Sigmoid colon (tissue), 7 donors: ENCODE measurements around the gene OR51A7. TPM values are rescaled to one million over a fixed set of nuclear protein-coding genes. Genes with fewer than 3 reads are reported as not detected.
"Not testable (repeated sequence)": the region's sequence is repeated elsewhere in the genome, so short reads cannot be mapped to it uniquely, and the experiment has no call there.

Experiments used
- DNase-seq: peaks from one replicate; pipeline ENCODE4 v3.0.0-alpha.2; 2019
- H3K27ac ChIP-seq, 4 donors: fragments of 200-600 bp; sonication (generic); one replicate each; pipeline ENCODE4 v1.5.1; 2016 to 2019; ENCODE audit warnings: mild to moderate bottlenecking in 1 of 4
- H3K27me3 ChIP-seq, 3 donors: fragments of 200-600 bp; sonication (generic); one replicate each; pipeline ENCODE4 v1.5.1; 2019; ENCODE audit warnings: mild to moderate bottlenecking in 1 of 3
- H3K36me3 ChIP-seq, 4 donors: fragments of 200-600 bp; sonication (generic); one replicate each; pipeline ENCODE4 v1.5.1; 2016 to 2019
- H3K4me1 ChIP-seq, 4 donors: fragments of 200-600 bp; sonication (generic); one replicate each; pipeline ENCODE4 v1.5.1; 2017 to 2019
- H3K4me3 ChIP-seq, 4 donors: fragments of 200-600 bp; sonication (generic); one replicate each; pipeline ENCODE4 v1.5.1; 2017 to 2019; ENCODE audit warnings: mild to moderate bottlenecking in 2 of 4, moderate library complexity in 1 of 4
- H3K9me3 ChIP-seq, 4 donors: fragments of 200-600 bp in 3 of 4; sonication (generic) in 3 of 4; one replicate each; pipeline versions ENCODE4 v1.5.1 to v1.6.1; 2013 to 2019
- CTCF ChIP-seq, 4 experiments: fragments of 450-650 bp in 3 of 4; fragments of 200-600 bp in 1 of 4; IDR thresholded peaks; one replicate each; pipeline ENCODE4 v1.5.1; 2016 to 2019; ENCODE audit warnings: antibody characterized with exemption in 4 of 4, mild to moderate bottlenecking in 3 of 4, moderate library complexity in 2 of 4
- EP300 ChIP-seq, 4 donors: sonication (generic); formaldehyde crosslinking; IDR thresholded peaks; one replicate each; pipeline ENCODE4 v1.6.1; 2017; ENCODE audit warnings: antibody characterized with exemption in 4 of 4
- POLR2A ChIP-seq, 2 donors: fragments of 450-650 bp; IDR thresholded peaks; one replicate each; pipeline ENCODE4 v1.6.1; 2016; ENCODE audit warnings: antibody characterized with exemption in 2 of 2, mild to moderate bottlenecking in 2 of 2, moderate library complexity in 2 of 2
- POLR2AphosphoS5 ChIP-seq, 4 donors: sonication (generic); formaldehyde crosslinking; IDR thresholded peaks; one replicate each; pipeline ENCODE4 v1.6.1; 2017; ENCODE audit warnings: antibody characterized with exemption in 4 of 4
- WGBS, 2 donors: extraction: QIAGEN DNeasy Blood & Tissue Kit; methylation state at CpG; one replicate each; pipeline ENCODE4 v1.1.7; 2013; 5-methylcytosine and 5-hydroxymethylcytosine counted together
- intact Hi-C: fragments of 100-400 bp; cut with DNase I; formaldehyde crosslinking; loops from one replicate; pipeline ENCODE4 v1.15.1; 2023
- polyA plus RNA-seq, 3 donors: library from polyadenylated mRNA; stranded (reverse); fragments of 200-250 nt; gene quantifications; one replicate each; pipeline ENCODE4 v1.2.3, GENCODE V29; 2013
- total RNA-seq, 4 donors: library from RNA; depleted of rRNA; stranded (reverse); fragments of >200 nt; gene quantifications; one replicate each; pipeline ENCODE4 v1.1.0, GENCODE V29; 2016
- donor health status: healthy with polysubstance abuse.
- donor health status: Bipolar disorder and iron deficiency.
- donor health status: healthy.

The OR51A7 gene
- total RNA-seq (not detected), polyA plus RNA-seq (not detected)

- H3K4me1 ChIP-seq: no peaks in the 10 kb centered on the region
- no peaks in the 10 kb centered on the region for H3K9me3 ChIP-seq
- no peak within 1 kb of the TSS for H3K4me3 ChIP-seq
- DNase-seq: no peak
- H3K36me3 ChIP-seq: no peaks in the 10 kb centered on the region
- intact Hi-C loops: no loop called here
- no peak within 1 kb of the TSS for H3K27ac ChIP-seq
- TF ChIP-seq POLR2A (IDR thresholded peaks at IDR 0.05) (no peak), CTCF (IDR thresholded peaks at IDR 0.05) (no peak), POLR2AphosphoS5 (IDR thresholded peaks at IDR 0.05) (no peak), EP300 (IDR thresholded peaks at IDR 0.05) (no peak)
- H3K27me3 ChIP-seq: no peaks in the 10 kb centered on the region
Observed at GRCh38 chr11:4903484-4903883, at the start of gene OR51A7. Gene OR51A7, plus strand, starts transcription at chr11:4903783. Its CDS starts 3,587 bp downstream, at chr11:4907370.

- H3K9me3 ChIP-seq, DNase-seq, H3K36me3 ChIP-seq, H3K4me3 ChIP-seq, H3K4me1 ChIP-seq, H3K27ac ChIP-seq, H3K27me3 ChIP-seq, intact Hi-C loops: not testable (repeated sequence)
- WGBS, 2 donors: 78 to 89% methylated on average over 7 of the region's 7 CpGs
Observed at GRCh38 chr11:4854286-4854685, 49.3 kb upstream of the OR51A7 start.

- no peak overlapping the region for H3K4me3 ChIP-seq
- intact Hi-C loops: no loop called here
- DNase-seq: no peak
- TF ChIP-seq POLR2A (IDR thresholded peaks at IDR 0.05) (no peak), CTCF (IDR thresholded peaks at IDR 0.05) (no peak), POLR2AphosphoS5 (IDR thresholded peaks at IDR 0.05) (no peak), EP300 (IDR thresholded peaks at IDR 0.05) (no peak)
- no peaks in the 10 kb centered on the region for H3K36me3 ChIP-seq
- H3K4me1 ChIP-seq: no peaks in the 10 kb centered on the region
- H3K9me3 ChIP-seq: no peaks in the 10 kb centered on the region
- H3K27me3 ChIP-seq: no peaks in the 10 kb centered on the region
- H3K27ac ChIP-seq: no peak overlapping the region
Observed at GRCh38 chr11:4862447-4863236, 40.9 kb upstream of the OR51A7 start.

GRCh38 chr11:4863876-4864275 is 39.7 kb upstream of the OR51A7 start:
- DNase-seq: no peak
- WGBS, 2 donors: 78 to 85% methylated on average over 4 of the region's 4 CpGs
- Histone ChIP-seq H3K9me3 (no peaks in the 10 kb centered on the region), H3K27ac (no peak overlapping the region), H3K4me1 (no peaks in the 10 kb centered on the region), H3K27me3 (no peaks in the 10 kb centered on the region), H3K4me3 (no peak overlapping the region), H3K36me3 (no peaks in the 10 kb centered on the region)
- no peak for TF ChIP-seq POLR2AphosphoS5 (IDR thresholded peaks at IDR 0.05)
- TF ChIP-seq EP300 (IDR thresholded peaks at IDR 0.05): no peak
- TF ChIP-seq POLR2A (IDR thresholded peaks at IDR 0.05): no peak
- no peak for TF ChIP-seq CTCF (IDR thresholded peaks at IDR 0.05)
- intact Hi-C loops: no loop called here

- Histone ChIP-seq H3K9me3 (no peaks in the 10 kb centered on the region), H3K4me1 (no peaks in the 10 kb centered on the region), H3K36me3 (no peaks in the 10 kb centered on the region), H3K27ac (no peak overlapping the region), H3K4me3 (no peak overlapping the region), H3K27me3 (no peaks in the 10 kb centered on the region)
- intact Hi-C loops: no loop called here
- no peak for DNase-seq
- TF ChIP-seq POLR2AphosphoS5 (IDR thresholded peaks at IDR 0.05): no peak
- TF ChIP-seq EP300 (IDR thresholded peaks at IDR 0.05): no peak
- no peak for TF ChIP-seq CTCF (IDR thresholded peaks at IDR 0.05)
- TF ChIP-seq POLR2A (IDR thresholded peaks at IDR 0.05): no peak
- WGBS, 2 donors: 32 to 67% methylated on average over 1 of the region's 1 CpG
Observed at GRCh38 chr11:4865855-4866254, 37.7 kb upstream of the OR51A7 start.
